HepG2 (cell line): Measurements from ENCODE around the gene ZNF792. TPM values are rescaled to one million over a fixed set of nuclear protein-coding genes. Genes with fewer than 3 reads are reported as not detected.

ENCODE experiments used
- BCL6 ChIP-seq: IDR thresholded peaks from 2 replicates; pipeline ENCODE4 v1.6.1; 2016; ENCODE audit warnings: missing genetic modification reagents, missing compliant biosample characterization
- EP300 ChIP-seq, 3 experiments: sonication (generic) in 1 of 3; formaldehyde crosslinking in 1 of 3; IDR thresholded peaks; 2 replicates each; pipeline versions ENCODE4 v1.5.1 to v1.6.1; 2011 to 2020; ENCODE audit warnings: low read depth in 2 of 3, low read length in 2 of 3, borderline replicate concordance in 1 of 3, improper control_type of control experiment in 1 of 3, mild to moderate bottlenecking in 1 of 3, missing genetic modification reagents in 1 of 3, moderate library complexity in 1 of 3
- GTF3A ChIP-seq: sonication (generic); formaldehyde crosslinking; conservative IDR thresholded peaks from 2 replicates; pipeline ENCODE4 v1.4.0; 2020; ENCODE audit warnings: mild to moderate bottlenecking, missing genetic modification reagents
- MXD1 ChIP-seq: sonication (generic); formaldehyde crosslinking; IDR thresholded peaks from 2 replicates; pipeline ENCODE4 v1.4.0; 2020; ENCODE audit warnings: mild to moderate bottlenecking, missing genetic modification reagents
- NCOA1 ChIP-seq: sonication (generic); formaldehyde crosslinking; IDR thresholded peaks from 2 replicates; pipeline ENCODE4 v1.9.0; 2021; ENCODE audit warnings: missing genetic modification reagents
- PAXIP1 ChIP-seq: sonication (generic); formaldehyde crosslinking; conservative IDR thresholded peaks from 2 replicates; pipeline ENCODE4 v1.4.0; 2020; ENCODE audit warnings: mild to moderate bottlenecking, missing genetic modification reagents, moderate library complexity
- RARG ChIP-seq: sonication (generic); formaldehyde crosslinking; IDR thresholded peaks from 2 replicates; pipeline ENCODE4 v1.4.0; 2020; ENCODE audit warnings: low read depth, mild to moderate bottlenecking, missing genetic modification reagents
- TCF12 ChIP-seq, 2 experiments: fragments of 450-650 bp in 1 of 2; sonication (generic) in 1 of 2; formaldehyde crosslinking in 1 of 2; IDR thresholded peaks; 2 replicates each; pipeline versions ENCODE4 v1.6.1 to v1.8.0; 2017 to 2022; ENCODE audit warnings: antibody characterized with exemption in 1 of 2, mild to moderate bottlenecking in 1 of 2, missing genetic modification reagents in 1 of 2, moderate library complexity in 1 of 2
- THAP7 ChIP-seq: sonication (generic); formaldehyde crosslinking; IDR thresholded peaks from 2 replicates; pipeline ENCODE4 v1.8.1; 2023; ENCODE audit warnings: mild to moderate bottlenecking, missing genetic modification reagents
- TP53 ChIP-seq: sonication (generic); formaldehyde crosslinking; conservative IDR thresholded peaks from 2 replicates; pipeline ENCODE4 v1.4.0; 2020; ENCODE audit warnings: missing genetic modification reagents
- ZNF354B ChIP-seq: sonication (generic); formaldehyde crosslinking; IDR thresholded peaks from 2 replicates; pipeline ENCODE4 v1.8.0; 2022; ENCODE audit warnings: mild to moderate bottlenecking, missing genetic modification reagents
- polyA plus RNA-seq, 8 experiments: library from polyadenylated mRNA; depleted of rRNA in 3 of 8; stranded (reverse) in 7 of 8; unstranded in 1 of 8; fragments of >200 nt; fragmentation: Illumina TruSeq in 4 of 8; extraction: Trizol in 4 of 8; gene quantifications; 2 replicates each; pipeline versions ENCODE4 v1.2.1 to v1.2.3, GENCODE V29; 2011 to 2016; ENCODE audit warnings: low read depth in 4 of 8, missing spikeins in 1 of 8, mixed read lengths in 1 of 8; ENCODE audit not compliant: insufficient read depth in 1 of 8
- total RNA-seq, 5 experiments: library from RNA; depleted of rRNA; stranded (reverse); fragments of >200 nt; fragmentation: Illumina TruSeq; extraction: Trizol; gene quantifications; 2 replicates each; pipeline ENCODE4 v1.2.3, GENCODE V29; 2016; ENCODE audit warnings: low read depth in 1 of 5
- TF ChIP-seq, protein P1 (sequence below): sonication (generic); formaldehyde crosslinking; IDR thresholded peaks from 2 replicates; pipeline ENCODE4 v1.4.0; 2020; ENCODE audit warnings: mild to moderate bottlenecking, missing genetic modification reagents
- TF ChIP-seq, protein P2 (sequence below): IDR thresholded peaks from 2 replicates; pipeline ENCODE4 v1.6.1; 2016; ENCODE audit warnings: missing compliant biosample characterization, missing genetic modification reagents, borderline replicate concordance
- TF ChIP-seq, protein P3 (sequence below): sonication (generic); formaldehyde crosslinking; IDR thresholded peaks from 2 replicates; pipeline ENCODE4 v1.8.0; 2022; ENCODE audit warnings: mild to moderate bottlenecking, missing genetic modification reagents, moderate library complexity

ZNF792 gene
- total and polyA plus RNA-seq, 2 of the 13 experiments (the other 11 are each of a cell fraction or from before 2014, with no cell fraction given): 5.5 to 11.5 TPM

GRCh38 chr19:34999498-35000337, 35.7 kb upstream of the ZNF792 start, which contains the start of gene GRAMD1A (continued):
- TF ChIP-seq, protein P1, sequence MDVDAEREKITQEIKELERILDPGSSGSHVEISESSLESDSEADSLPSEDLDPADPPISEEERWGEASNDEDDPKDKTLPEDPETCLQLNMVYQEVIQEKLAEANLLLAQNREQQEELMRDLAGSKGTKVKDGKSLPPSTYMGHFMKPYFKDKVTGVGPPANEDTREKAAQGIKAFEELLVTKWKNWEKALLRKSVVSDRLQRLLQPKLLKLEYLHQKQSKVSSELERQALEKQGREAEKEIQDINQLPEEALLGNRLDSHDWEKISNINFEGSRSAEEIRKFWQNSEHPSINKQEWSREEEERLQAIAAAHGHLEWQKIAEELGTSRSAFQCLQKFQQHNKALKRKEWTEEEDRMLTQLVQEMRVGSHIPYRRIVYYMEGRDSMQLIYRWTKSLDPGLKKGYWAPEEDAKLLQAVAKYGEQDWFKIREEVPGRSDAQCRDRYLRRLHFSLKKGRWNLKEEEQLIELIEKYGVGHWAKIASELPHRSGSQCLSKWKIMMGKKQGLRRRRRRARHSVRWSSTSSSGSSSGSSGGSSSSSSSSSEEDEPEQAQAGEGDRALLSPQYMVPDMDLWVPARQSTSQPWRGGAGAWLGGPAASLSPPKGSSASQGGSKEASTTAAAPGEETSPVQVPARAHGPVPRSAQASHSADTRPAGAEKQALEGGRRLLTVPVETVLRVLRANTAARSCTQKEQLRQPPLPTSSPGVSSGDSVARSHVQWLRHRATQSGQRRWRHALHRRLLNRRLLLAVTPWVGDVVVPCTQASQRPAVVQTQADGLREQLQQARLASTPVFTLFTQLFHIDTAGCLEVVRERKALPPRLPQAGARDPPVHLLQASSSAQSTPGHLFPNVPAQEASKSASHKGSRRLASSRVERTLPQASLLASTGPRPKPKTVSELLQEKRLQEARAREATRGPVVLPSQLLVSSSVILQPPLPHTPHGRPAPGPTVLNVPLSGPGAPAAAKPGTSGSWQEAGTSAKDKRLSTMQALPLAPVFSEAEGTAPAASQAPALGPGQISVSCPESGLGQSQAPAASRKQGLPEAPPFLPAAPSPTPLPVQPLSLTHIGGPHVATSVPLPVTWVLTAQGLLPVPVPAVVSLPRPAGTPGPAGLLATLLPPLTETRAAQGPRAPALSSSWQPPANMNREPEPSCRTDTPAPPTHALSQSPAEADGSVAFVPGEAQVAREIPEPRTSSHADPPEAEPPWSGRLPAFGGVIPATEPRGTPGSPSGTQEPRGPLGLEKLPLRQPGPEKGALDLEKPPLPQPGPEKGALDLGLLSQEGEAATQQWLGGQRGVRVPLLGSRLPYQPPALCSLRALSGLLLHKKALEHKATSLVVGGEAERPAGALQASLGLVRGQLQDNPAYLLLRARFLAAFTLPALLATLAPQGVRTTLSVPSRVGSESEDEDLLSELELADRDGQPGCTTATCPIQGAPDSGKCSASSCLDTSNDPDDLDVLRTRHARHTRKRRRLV (CRISPR knock-in tag): peak; percentile 26; the same call in 1 of the 2 replicates
- TF ChIP-seq, protein P2, sequence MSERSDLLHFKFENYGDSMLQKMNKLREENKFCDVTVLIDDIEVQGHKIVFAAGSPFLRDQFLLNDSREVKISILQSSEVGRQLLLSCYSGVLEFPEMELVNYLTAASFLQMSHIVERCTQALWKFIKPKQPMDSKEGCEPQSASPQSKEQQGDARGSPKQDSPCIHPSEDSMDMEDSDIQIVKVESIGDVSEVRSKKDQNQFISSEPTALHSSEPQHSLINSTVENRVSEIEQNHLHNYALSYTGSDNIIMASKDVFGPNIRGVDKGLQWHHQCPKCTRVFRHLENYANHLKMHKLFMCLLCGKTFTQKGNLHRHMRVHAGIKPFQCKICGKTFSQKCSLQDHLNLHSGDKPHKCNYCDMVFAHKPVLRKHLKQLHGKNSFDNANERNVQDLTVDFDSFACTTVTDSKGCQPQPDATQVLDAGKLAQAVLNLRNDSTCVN (CRISPR knock-in tag): no peak
- TF ChIP-seq THAP7 (CRISPR knock-in tag): 0 out of 2 replicates have a peak, but pooled peaks have one; percentile 46
- 0 out of 2 replicates have a peak, but pooled peaks have one; percentile 29 for TF ChIP-seq TP53
- TF ChIP-seq, protein P3, sequence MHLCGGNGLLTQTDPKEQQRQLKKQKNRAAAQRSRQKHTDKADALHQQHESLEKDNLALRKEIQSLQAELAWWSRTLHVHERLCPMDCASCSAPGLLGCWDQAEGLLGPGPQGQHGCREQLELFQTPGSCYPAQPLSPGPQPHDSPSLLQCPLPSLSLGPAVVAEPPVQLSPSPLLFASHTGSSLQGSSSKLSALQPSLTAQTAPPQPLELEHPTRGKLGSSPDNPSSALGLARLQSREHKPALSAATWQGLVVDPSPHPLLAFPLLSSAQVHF (CRISPR knock-in tag): no peak
- TF ChIP-seq EP300 (IDR thresholded peaks at IDR 0.05; ENCODE audit: low read depth in 2 of 2, low read length in 2 of 2): 0 out of 4 replicates have a peak, but pooled peaks of 1 of the 2 experiments have one; percentile 16
- no peak for TF ChIP-seq EP300 (CRISPR knock-in tag; IDR thresholded peaks at IDR 0.05; ENCODE audit: borderline replicate concordance)
- TF ChIP-seq TCF12 (IDR thresholded peaks at IDR 0.05): no peak
- no peak for TF ChIP-seq TCF12 (CRISPR knock-in tag; IDR thresholded peaks at IDR 0.05)
- no peak for TF ChIP-seq ZNF354B
- no peak for TF ChIP-seq BCL6 (CRISPR knock-in tag)
- TF ChIP-seq RARG (CRISPR knock-in tag): no peak
- no peak; the same call in 1 of the 2 replicates for TF ChIP-seq MXD1
- TF ChIP-seq PAXIP1 (CRISPR knock-in tag): no peak; the same call in 1 of the 2 replicates
- no peak for TF ChIP-seq NCOA1
- no peak for TF ChIP-seq GTF3A (CRISPR knock-in tag)
